BJ (cell line): ENCODE results near the gene CREB3L2. TPM values are rescaled to one million over a fixed set of nuclear protein-coding genes. Genes with fewer than 3 reads are reported as not detected.

ENCODE experiments used
- CTCF ChIA-PET: fragments of 350-600 bp; formaldehyde crosslinking; extraction: SDS; loops from one replicate; lab custom pipeline; 2021; ENCODE audit warnings: antibody characterized with exemption, inconsistent platforms; lab: Yijun Ruan, JAX
- POLR2A ChIA-PET: fragments of 300-600 bp; sonication (Branson Sonifier 250); formaldehyde crosslinking; extraction: SDS; loops from one replicate; lab custom pipeline; 2021; ENCODE audit warnings: antibody characterized with exemption; lab: Charles Lee
- DNase-seq: peaks from one replicate; pipeline ENCODE4 v3.0.0-alpha.2; 2011; ENCODE audit warnings: low read depth
- H3K27me3 ChIP-seq: 2 replicates; pipeline ENCODE4 v1.6.0; 2011; ENCODE audit warnings: low read length; ENCODE audit not compliant: control insufficient read depth, insufficient read depth
- H3K36me3 ChIP-seq: 2 replicates; pipeline ENCODE4 v1.5.1; 2011; ENCODE audit warnings: low read length; ENCODE audit not compliant: control insufficient read depth, insufficient read depth
- H3K4me3 ChIP-seq: 2 replicates; pipeline ENCODE4 v1.5.1; 2011; ENCODE audit warnings: low read depth, mild to moderate bottlenecking, control low read depth, low read length
- polyA plus RNA-seq: library from polyadenylated mRNA; depleted of rRNA; stranded (reverse); fragments of >200 nt; gene quantifications from 2 replicates; pipeline ENCODE4 v1.2.3, GENCODE V29; 2011
- TF ChIP-seq, protein P1 (sequence below): IDR thresholded peaks from 2 replicates; pipeline ENCODE4 v1.5.1; 2011; ENCODE audit warnings: low read depth, mild to moderate bottlenecking, control low read depth, inconsistent platforms, low read length, moderate library complexity; ENCODE audit not compliant: insufficient read depth

The CREB3L2 gene
- polyA plus RNA-seq, 1 experiment, result 62.2 TPM

DNA sequence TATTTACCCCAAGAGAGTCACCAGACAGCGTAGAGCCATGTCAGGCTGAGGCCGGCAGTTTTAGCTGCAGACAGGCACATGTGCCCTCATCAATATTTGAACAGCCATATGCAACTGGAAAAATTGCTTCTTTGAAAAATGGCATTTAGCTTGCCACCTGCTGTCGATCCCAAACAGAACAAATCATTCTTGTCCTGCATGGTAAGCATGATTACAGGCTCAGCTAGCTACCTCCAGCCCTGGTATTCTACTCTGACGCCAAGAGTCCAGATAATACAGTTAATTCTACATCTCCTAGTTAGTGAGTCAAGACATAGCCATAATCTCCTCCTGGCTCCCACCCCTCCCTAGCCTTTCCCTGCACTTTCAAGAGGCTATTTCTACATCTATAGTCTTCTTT, 7.7 kb downstream of the CREB3L2 start:
- ChIA-PET POLR2A (no interaction called here), CTCF (interaction anchor here (1.2 to 1.5 kb wide), 3 partner anchors 15 to 32 kb away, joined by 3 to 4 read pairs (median 3); no protein-coding TSS in a partner anchor)
- H3K4me3 ChIP-seq, result no peak overlapping the region
- no peaks in the 10 kb centered on the region for H3K36me3 ChIP-seq
- H3K27me3 ChIP-seq, result no peaks in the 10 kb centered on the region
- DNase-seq, result no peak
- TF ChIP-seq, protein P1, sequence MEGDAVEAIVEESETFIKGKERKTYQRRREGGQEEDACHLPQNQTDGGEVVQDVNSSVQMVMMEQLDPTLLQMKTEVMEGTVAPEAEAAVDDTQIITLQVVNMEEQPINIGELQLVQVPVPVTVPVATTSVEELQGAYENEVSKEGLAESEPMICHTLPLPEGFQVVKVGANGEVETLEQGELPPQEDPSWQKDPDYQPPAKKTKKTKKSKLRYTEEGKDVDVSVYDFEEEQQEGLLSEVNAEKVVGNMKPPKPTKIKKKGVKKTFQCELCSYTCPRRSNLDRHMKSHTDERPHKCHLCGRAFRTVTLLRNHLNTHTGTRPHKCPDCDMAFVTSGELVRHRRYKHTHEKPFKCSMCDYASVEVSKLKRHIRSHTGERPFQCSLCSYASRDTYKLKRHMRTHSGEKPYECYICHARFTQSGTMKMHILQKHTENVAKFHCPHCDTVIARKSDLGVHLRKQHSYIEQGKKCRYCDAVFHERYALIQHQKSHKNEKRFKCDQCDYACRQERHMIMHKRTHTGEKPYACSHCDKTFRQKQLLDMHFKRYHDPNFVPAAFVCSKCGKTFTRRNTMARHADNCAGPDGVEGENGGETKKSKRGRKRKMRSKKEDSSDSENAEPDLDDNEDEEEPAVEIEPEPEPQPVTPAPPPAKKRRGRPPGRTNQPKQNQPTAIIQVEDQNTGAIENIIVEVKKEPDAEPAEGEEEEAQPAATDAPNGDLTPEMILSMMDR, result no peak

DNA sequence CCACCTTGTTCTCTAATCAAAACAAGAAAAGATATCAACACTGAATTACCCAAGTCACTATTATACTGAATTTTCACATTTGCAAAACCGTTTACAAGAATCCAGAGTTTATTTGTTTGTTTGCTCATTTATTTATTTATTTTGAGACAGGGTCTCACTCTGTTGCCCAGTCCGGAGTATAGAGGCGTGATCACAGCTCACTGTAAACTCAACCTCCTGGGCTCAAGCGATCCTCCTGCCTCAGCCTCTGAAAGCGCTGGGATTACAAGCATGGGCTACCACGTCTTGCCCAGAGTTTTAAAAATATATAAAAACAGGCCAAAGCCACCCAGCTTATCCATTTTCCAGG, 8.5 kb downstream of the CREB3L2 start:
- no peak overlapping the region for H3K4me3 ChIP-seq
- ChIA-PET POLR2A (no interaction called here), CTCF (interaction anchor here (0.9 to 3.7 kb wide), 4 partner anchors 9 to 89 kb away, joined by 3 to 22 read pairs (median 8); partner anchors contain the start of gene CREB3L2)
- no peaks in the 10 kb centered on the region for H3K36me3 ChIP-seq
- DNase-seq, result no peak
- TF ChIP-seq, protein P1, result no peak
- no peaks in the 10 kb centered on the region for H3K27me3 ChIP-seq

DNA sequence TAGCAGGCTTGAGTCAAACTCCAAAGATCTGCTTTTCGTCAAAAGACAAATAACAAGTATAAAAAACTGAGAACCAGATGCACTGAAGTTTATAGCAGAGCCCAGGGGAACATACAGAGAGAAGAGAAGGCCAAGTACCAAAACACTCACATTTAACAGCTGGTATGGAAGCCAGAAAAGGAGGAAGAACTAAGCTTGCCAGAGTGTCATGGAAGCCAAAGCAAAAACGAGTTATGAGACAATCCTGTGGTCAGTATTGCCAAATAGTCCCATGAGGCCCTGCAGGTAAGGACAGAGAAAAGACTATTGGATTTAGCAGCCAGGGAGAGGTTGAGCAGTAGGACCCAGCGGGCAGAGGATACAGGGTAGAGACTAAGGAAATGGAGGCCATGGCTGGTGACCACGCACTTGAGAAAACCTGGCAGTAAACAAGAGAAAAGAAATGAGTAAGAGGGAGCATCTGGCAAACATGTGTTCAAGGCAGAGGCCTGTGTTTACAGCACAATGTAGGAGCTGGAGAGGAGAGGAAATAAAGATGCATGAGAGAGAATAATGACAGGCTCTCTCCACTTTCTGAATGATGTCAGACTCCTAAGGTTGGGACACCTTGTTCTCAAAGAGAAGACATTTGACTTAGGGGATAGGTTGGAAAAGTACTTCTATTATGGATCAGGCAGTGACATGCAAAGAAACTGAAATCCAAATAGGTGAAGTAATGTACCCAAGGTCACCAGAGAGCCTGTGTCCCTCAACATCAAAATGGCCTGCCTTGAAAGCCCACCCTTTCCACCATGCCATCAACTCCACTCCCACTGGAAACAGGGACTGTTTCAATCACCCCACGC, 9.1 kb downstream of the CREB3L2 start:
- POLR2A ChIA-PET, result interaction anchor here (1.2 kb wide), 1 partner anchor 22 kb away, joined by 3 read pairs; no protein-coding TSS in a partner anchor
- Histone ChIP-seq H3K36me3 (no peaks in the 10 kb centered on the region), H3K4me3 (no peak overlapping the region; the same call in 1 of the 2 replicates), H3K27me3 (no peaks in the 10 kb centered on the region)
- TF ChIP-seq, protein P1, result no peak
- CTCF ChIA-PET, result interaction anchor here (0.6 to 3.7 kb wide), 10 partner anchors 10 to 268 kb away, joined by 3 to 22 read pairs (median 3); partner anchors contain the start of gene CREB3L2
- DNase-seq, result peak; percentile 99

DNA sequence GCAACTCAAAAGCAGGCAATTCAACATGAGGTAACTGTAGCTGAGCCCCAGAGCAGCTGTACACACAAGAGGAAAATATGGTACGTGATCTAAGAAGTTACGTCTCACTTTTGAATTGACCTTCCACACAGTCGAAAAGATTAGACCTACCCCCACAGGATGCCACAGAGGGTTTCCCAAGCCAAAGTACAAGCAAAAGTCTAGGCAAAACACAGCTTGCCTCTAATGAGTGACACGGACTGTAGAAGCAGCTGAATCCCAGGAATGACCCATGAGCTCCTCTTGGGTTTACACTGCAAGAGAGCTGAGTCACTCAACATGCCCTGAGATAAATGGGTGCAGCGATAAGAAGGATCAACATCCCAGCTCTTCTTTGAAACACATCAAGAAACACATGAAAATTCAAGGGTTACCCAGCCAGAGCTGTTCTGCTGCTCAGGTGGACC, 9.8 kb downstream of the CREB3L2 start:
- TF ChIP-seq, protein P1, result no peak
- POLR2A ChIA-PET, result interaction anchor here (1.2 kb wide), 1 partner anchor 22 kb away, joined by 3 read pairs; no protein-coding TSS in a partner anchor
- Histone ChIP-seq H3K4me3 (peak overlapping the region; percentile 7; the same call in 1 of the 2 replicates), H3K27me3 (no peaks in the 10 kb centered on the region), H3K36me3 (no peaks in the 10 kb centered on the region)
- CTCF ChIA-PET, result interaction anchor here (0.6 to 3.7 kb wide), 9 partner anchors 10 to 267 kb away, joined by 3 to 22 read pairs (median 3); partner anchors contain the start of gene CREB3L2
- no peak for DNase-seq
